ENCODE data around the gene TRAM1L1.

TRAM1L1 gene

DNA sequence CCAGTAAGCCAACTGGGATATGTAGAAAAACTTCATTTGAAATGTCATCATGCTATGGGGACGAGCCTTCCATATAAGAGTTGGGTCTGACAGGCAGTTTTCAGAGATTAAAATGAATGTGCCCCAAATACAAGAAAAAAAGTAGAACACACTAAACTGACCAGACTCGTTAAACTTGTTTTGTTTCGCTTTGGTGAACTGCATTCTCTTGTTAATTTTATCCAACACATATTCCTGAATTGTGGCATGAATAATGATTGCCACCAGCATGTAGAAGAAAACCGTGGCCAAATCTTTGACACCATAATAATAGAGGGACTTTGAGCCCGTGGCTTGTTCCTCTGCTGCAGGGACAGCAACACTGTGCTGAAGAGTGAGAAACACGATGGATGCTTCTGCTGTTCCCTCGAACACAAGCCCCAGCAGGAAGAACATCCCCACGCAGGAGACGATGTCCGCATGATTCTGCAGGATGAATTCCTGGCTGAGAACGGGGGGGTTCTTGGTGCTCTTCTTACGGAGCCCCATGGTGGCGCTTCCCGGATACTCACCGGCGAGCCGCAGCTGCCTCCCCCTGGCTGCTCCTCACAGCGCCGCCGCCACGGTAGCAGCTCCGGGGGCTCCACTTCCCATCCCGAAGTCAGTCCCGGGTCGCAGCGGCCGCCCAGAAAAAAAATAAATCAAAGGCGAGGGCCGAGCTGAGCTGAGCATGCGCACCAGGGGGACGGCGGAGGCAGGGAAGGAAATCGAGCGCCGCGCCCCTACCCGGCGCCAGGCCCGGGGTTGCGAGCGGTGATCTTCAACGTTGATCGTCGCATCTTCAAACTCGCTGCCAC is at the start of gene TRAM1L1:
Gene TRAM1L1, minus strand, starts transcription at position 711 of the 836 bp plus-strand sequence. Its CDS starts 183 bp downstream, at position 528.
- Histone ChIP-seq H4K20me1 (no peaks in the 10 kb centered on the region), H3K9me3 (replicated peaks in 1 of 11) (peaks cover 0 to 7% (median 0%) of the 10 kb centered on the region in 11 experiments; a peak in 4 of 22 replicates), H3K4me1 (no peaks in the 10 kb centered on the region), H3K27ac (no peak within 1 kb of the TSS), H3K27me3 (no peaks in the 10 kb centered on the region), H3K4me3 (no peak within 1 kb of the TSS), H3K36me3 (no peaks in the 10 kb centered on the region), H3K9ac (no peak within 1 kb of the TSS), H3K4me2 (no peak within 1 kb of the TSS)
- no peak for TF ChIP-seq Cebpa-rat (IDR thresholded peaks at IDR 0.05)

DNA sequence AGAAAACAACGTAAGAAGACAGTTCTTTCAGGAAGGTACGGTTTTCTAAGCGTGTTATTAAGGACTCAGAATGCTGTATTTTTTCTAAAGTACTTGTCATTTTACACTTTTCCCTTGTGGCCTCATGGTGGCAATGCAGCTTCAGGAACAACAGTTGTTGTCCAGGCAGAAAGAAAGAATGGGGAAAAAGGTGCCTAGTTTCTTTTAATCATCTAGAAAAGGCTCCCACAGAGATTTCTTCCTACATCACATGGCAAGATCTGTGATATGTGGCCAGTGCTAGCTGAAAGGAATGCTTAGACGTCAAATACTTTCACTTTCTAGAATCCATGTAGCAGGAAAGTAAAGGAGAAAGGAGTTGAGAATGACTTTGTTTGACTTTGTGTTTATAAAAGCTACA is 49.0 kb upstream of the TRAM1L1 start:
- H3K4me1 ChIP-seq: peaks cover 0 to 5% (median 2%) of the 10 kb centered on the region in 10 experiments; a peak in 4 of 20 replicates
- no peak overlapping the region for H3K4me2 ChIP-seq
- no peak overlapping the region for H3K9ac ChIP-seq
- H3K36me3 ChIP-seq: no peaks in the 10 kb centered on the region
- no peak for TF ChIP-seq Cebpa-rat (IDR thresholded peaks at IDR 0.05)
- no peaks in the 10 kb centered on the region for H4K20me1 ChIP-seq
- H3K27me3 ChIP-seq: no peaks in the 10 kb centered on the region
- H3K4me3 ChIP-seq: no peak overlapping the region
- H3K9me3 ChIP-seq (replicated peaks in 1 of 11): peaks cover 0 to 8% (median 5%) of the 10 kb centered on the region in 11 experiments; a peak in 10 of 22 replicates
- no peak overlapping the region for H3K27ac ChIP-seq

DNA sequence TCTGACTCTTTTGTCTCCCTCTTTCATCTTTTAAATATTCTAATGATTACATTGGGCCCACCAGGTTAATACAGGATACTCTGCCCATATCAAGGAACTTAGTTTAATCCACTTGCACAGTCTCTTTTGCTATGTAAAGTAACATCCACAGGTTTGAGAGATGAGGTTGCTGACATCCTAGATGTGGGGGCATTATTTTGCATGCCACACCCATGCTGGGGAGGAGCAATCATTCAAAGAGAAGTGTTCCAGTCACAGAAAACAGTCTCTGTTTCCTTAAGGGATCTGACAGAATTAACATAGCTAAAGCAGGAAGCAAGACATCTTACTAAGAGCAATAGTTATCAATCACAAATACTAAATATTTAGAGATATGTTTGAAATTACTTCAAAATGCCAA is 11.5 kb upstream of the TRAM1L1 start:
- Histone ChIP-seq H3K4me2 (no peak overlapping the region), H3K27me3 (no peaks in the 10 kb centered on the region), H3K4me1 (no peaks in the 10 kb centered on the region), H4K20me1 (no peaks in the 10 kb centered on the region), H3K4me3 (no peak overlapping the region), H3K36me3 (no peaks in the 10 kb centered on the region), H3K9me3 (replicated peaks in 1 of 11) (no peaks in the 10 kb centered on the region), H3K9ac (no peak overlapping the region), H3K27ac (no peak overlapping the region)
- no peak for TF ChIP-seq Cebpa-rat (IDR thresholded peaks at IDR 0.05)

DNA sequence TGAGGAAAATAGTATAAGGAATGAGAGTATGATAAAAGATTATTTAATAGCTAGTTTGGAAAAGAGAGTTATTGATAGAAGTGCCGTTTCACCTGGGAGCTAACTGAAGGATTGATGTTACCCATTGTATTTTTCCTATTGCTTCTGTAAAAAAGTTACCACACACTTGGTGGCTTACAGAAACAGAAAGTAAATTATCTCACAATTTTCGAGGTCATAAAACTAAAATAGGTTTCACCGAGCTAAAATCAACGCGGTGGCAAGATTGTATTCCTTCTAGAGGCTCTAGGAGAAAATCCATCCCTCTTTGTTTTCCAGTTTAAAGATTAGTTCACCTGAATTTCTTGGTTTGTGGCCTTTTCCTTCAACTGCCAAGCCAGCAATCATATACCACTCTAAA is 11.1 kb upstream of the TRAM1L1 start:
- Histone ChIP-seq H3K4me3 (no peak overlapping the region), H3K9me3 (replicated peaks in 1 of 11) (no peaks in the 10 kb centered on the region), H3K4me2 (no peak overlapping the region), H3K9ac (no peak overlapping the region), H3K27me3 (no peaks in the 10 kb centered on the region), H3K4me1 (no peaks in the 10 kb centered on the region), H3K36me3 (no peaks in the 10 kb centered on the region), H4K20me1 (no peaks in the 10 kb centered on the region), H3K27ac (no peak overlapping the region)
- TF ChIP-seq Cebpa-rat (IDR thresholded peaks at IDR 0.05): no peak

DNA sequence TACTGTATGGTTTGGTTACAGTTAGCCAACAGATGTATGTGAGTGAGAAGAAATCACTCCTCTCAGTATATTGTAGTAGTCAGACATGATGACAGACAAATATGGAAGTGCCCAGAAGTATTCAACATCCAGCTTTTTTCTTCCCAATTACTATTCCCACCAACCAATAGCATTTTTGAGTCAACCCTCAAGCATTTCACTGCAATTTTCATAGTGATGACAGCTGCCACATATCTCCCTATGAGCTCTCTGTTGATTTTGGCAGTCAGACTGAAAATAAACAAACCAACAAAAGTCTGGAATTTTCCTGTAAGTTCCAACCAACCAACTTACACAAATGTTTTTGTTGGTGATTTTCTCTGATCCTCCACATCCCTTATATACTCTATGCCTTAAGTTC is 8.2 kb upstream of the TRAM1L1 start:
- TF ChIP-seq Cebpa-rat (IDR thresholded peaks at IDR 0.05): no peak
- Histone ChIP-seq H4K20me1 (no peaks in the 10 kb centered on the region), H3K27ac (no peak overlapping the region), H3K9me3 (replicated peaks in 1 of 11) (no peaks in the 10 kb centered on the region), H3K36me3 (no peaks in the 10 kb centered on the region), H3K27me3 (no peaks in the 10 kb centered on the region), H3K4me3 (no peak overlapping the region), H3K4me2 (no peak overlapping the region), H3K4me1 (no peaks in the 10 kb centered on the region), H3K9ac (no peak overlapping the region)

DNA sequence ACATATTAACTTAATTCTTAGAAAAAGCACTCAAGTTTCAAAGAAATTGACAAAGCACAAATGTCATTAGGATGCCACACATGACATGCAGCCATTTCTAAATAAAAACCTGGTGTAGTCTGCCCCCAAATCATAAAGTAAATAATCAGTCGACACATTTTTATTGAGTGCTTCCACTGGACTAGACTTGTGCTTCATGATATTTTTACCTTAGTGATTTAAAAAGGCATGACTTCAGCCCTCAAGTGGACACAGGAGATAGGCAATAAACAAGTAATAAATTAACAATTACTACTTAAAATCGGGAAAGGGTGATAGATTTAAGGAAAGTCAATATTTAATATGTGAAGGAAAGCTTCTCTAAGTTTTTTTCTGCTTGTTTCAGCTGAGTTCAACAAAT is 7.6 kb downstream of the TRAM1L1 start:
- Histone ChIP-seq H3K27me3 (no peaks in the 10 kb centered on the region), H3K9ac (no peak overlapping the region), H3K36me3 (no peaks in the 10 kb centered on the region), H3K27ac (no peak overlapping the region), H4K20me1 (no peaks in the 10 kb centered on the region), H3K4me3 (no peak overlapping the region), H3K4me1 (no peaks in the 10 kb centered on the region), H3K4me2 (no peak overlapping the region), H3K9me3 (replicated peaks in 1 of 11) (no peaks in the 10 kb centered on the region)
- TF ChIP-seq Cebpa-rat (IDR thresholded peaks at IDR 0.05): no peak

DNA sequence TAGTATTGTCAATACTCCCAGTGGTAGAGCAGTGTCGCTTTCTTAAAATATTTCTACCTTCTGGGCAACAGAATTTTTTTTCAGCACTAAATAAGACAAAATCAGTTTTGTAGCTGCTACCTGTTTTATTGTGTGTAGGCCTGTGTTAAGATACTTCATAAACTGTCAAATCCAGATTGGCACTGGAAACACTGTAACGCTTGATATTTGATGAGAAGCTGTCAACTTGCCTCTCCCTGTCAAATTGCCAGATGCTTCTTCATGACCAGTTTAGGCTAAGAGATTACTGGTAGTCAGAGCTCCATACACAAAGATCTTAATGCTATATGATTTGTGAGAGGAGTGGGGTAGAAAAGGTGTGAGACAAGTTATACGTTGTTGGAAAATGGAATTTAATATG is 17.3 kb downstream of the TRAM1L1 start:
- H3K27ac ChIP-seq: no peak overlapping the region
- no peaks in the 10 kb centered on the region for H3K36me3 ChIP-seq
- no peak overlapping the region for H3K4me2 ChIP-seq
- TF ChIP-seq Cebpa-rat (IDR thresholded peaks at IDR 0.05): no peak
- H3K27me3 ChIP-seq: no peaks in the 10 kb centered on the region
- H3K4me1 ChIP-seq: no peaks in the 10 kb centered on the region
- no peak overlapping the region for H3K4me3 ChIP-seq
- no peaks in the 10 kb centered on the region for H4K20me1 ChIP-seq
- H3K9me3 ChIP-seq (replicated peaks in 1 of 11): no peaks in the 10 kb centered on the region
- no peak overlapping the region for H3K9ac ChIP-seq

DNA sequence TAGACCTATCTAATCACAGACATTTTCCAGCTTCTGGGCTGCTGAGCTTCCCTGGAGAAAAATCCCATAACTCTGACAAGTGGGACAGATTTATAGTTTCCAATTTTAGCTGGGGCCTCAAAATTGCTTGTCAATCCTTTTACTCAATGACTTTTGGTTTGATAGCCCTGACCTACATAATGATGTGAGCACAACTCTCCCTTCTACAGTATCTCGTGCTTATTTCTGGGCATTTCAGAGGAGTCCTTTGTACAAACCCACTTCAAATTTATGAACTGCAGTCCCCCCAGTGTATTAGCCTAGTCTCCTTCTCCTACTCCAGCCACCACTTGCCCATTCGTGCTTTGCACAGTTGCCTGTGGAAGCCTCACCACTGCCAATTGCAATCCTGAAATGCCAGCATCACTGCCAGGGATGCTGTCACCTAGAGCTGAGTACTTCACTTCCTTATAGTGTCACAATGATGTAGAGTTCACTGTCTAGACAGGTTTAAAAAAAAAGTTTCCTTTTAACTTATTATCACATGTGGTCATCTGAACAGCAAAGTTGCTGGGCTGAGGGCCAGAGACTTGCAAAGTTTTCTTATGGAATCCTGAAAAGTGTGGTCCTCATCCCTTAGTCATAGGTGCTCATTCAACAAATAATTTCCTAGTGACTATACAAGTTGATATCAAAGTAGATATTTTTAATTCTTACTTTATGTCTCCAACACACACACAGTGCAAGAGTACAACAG is 21.2 kb downstream of the TRAM1L1 start:
- H3K27ac ChIP-seq: no peak overlapping the region
- H3K9ac ChIP-seq: no peak overlapping the region
- no peaks in the 10 kb centered on the region for H3K36me3 ChIP-seq
- H3K9me3 ChIP-seq (replicated peaks in 1 of 11): no peaks in the 10 kb centered on the region
- no peaks in the 10 kb centered on the region for H4K20me1 ChIP-seq
- no peak overlapping the region for H3K4me2 ChIP-seq
- TF ChIP-seq Cebpa-rat (IDR thresholded peaks at IDR 0.05): no peak
- H3K27me3 ChIP-seq: no peaks in the 10 kb centered on the region
- H3K4me1 ChIP-seq: no peaks in the 10 kb centered on the region
- H3K4me3 ChIP-seq: no peak overlapping the region

DNA sequence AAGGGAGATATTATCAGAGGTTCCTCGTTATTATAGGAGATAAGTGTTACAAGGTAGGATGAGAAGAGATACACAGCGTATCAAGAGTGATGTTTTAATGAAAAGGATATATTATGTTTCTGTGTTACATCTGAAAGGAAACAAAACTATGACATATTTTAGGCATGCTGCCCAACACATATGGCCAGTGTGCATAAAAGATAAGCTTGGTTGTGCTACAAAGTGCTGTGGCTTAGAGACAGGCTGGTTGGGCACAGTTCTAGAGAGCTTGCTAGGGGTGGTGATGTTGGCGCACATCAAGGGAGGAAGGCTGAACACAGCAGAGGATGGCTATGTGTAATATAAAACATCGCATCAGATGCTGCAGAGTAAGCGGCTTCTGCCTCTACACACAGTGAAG is 42.4 kb downstream of the TRAM1L1 start:
- Histone ChIP-seq H3K36me3 (no peaks in the 10 kb centered on the region), H3K4me3 (no peak overlapping the region), H4K20me1 (no peaks in the 10 kb centered on the region), H3K4me1 (no peaks in the 10 kb centered on the region), H3K27me3 (no peaks in the 10 kb centered on the region), H3K4me2 (no peak overlapping the region), H3K9me3 (replicated peaks in 1 of 11) (no peaks in the 10 kb centered on the region; a peak in 1 of 22 replicates), H3K27ac (no peak overlapping the region), H3K9ac (no peak overlapping the region)
- TF ChIP-seq Cebpa-rat (IDR thresholded peaks at IDR 0.05): no peak
